Fibroblast of mammary gland (primary cell): ENCODE measurements around the gene RETREG1.

Experiments
- DNase-seq: peaks from one replicate; pipeline ENCODE4 v3.0.0-alpha.2; 2010; ENCODE audit warnings: low read depth
- H3K4me3 ChIP-seq: 2 replicates; pipeline ENCODE4 v1.5.1; 2011; ENCODE audit warnings: low read depth, mild to moderate bottlenecking, low read length, moderate library complexity; ENCODE audit not compliant: control insufficient read depth
- TF ChIP-seq, protein P1 (sequence below): conservative IDR thresholded peaks from 2 replicates; pipeline ENCODE4 v1.5.1; 2011; ENCODE audit warnings: low read depth, low read length, inconsistent platforms; ENCODE audit not compliant: control insufficient read depth, insufficient read depth

Gene RETREG1

DNA sequence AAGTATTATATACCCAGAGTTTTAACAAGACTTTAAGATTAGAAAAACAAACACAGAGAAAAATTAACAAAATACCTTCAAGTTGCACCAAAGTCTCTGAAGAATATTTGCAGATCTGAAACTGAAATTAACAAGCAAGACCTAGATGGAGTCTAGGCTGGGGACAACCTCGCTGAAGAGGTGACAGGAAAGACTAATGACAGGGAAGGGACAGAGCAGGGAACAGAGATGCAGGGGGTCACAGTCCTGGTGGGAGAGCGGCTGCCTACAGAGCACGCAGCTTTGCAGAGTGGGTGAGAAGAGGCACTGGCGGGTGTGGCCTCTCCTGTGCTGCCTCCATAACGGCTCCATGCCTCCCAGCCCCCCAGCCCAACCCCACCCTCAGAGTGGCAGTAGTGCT, 13.5 kb downstream of the RETREG1 start:
- TF ChIP-seq, protein P1, sequence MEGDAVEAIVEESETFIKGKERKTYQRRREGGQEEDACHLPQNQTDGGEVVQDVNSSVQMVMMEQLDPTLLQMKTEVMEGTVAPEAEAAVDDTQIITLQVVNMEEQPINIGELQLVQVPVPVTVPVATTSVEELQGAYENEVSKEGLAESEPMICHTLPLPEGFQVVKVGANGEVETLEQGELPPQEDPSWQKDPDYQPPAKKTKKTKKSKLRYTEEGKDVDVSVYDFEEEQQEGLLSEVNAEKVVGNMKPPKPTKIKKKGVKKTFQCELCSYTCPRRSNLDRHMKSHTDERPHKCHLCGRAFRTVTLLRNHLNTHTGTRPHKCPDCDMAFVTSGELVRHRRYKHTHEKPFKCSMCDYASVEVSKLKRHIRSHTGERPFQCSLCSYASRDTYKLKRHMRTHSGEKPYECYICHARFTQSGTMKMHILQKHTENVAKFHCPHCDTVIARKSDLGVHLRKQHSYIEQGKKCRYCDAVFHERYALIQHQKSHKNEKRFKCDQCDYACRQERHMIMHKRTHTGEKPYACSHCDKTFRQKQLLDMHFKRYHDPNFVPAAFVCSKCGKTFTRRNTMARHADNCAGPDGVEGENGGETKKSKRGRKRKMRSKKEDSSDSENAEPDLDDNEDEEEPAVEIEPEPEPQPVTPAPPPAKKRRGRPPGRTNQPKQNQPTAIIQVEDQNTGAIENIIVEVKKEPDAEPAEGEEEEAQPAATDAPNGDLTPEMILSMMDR, result no peak
- no peak overlapping the region for H3K4me3 ChIP-seq
- DNase-seq, result no peak

DNA sequence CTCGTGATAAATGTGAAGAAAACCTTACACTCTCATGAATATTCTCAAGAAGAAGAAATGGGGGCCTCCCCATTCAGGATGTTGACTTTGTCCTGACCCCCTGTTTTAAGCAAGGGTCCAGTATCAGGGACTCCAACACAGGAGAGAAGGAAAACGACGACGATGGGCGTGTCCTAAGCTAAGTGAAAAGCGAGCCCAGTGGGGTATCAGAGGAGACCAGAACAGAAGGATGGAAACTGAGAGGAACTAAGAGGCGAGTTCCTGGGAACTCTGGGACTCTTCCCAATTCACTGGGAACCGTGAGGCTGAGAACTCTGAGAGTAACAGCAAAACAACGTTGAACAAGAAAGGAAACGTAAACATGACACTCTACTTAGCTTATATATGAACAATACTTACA, 14.6 kb downstream of the RETREG1 start:
- no peak for DNase-seq
- H3K4me3 ChIP-seq, result no peak overlapping the region
- TF ChIP-seq, protein P1, result no peak

- DNase-seq, result peak; percentile 46
Measured at GRCh38 chr5:16600946-16601345, 15.9 kb downstream of the RETREG1 start.

DNA sequence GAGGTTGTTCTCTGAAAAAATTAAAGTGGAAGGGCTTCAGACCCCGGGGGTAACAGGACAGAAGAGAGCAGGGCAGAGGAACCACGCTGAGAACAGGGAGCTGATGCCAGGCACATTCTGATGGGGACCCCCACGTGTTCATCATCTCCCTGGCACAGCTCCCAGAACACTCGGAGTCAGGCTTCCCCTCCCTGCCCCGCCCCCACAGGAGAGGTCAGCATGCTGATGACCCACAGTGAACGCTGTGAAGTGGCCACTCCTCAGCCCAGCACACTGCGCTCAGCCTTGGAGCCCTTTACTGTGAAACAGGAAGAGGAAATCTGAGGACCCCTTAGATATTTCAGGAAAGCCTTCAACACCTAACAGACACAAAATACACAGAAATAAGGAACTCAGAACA, 16.4 kb downstream of the RETREG1 start:
- TF ChIP-seq, protein P1, result no peak
- DNase-seq, result peak; percentile 55
- no peak overlapping the region for H3K4me3 ChIP-seq

More at GRCh38 chr5:16600946-16601345, 15.9 kb downstream of the RETREG1 start:
- TF ChIP-seq, protein P1, result no peak
- H3K4me3 ChIP-seq, result no peak overlapping the region

- TF ChIP-seq, protein P1, result no peak
- DNase-seq, result no peak
- H3K4me3 ChIP-seq, result no peak overlapping the region
Measured at GRCh38 chr5:16597946-16598694, 18.7 kb downstream of the RETREG1 start.

DNA sequence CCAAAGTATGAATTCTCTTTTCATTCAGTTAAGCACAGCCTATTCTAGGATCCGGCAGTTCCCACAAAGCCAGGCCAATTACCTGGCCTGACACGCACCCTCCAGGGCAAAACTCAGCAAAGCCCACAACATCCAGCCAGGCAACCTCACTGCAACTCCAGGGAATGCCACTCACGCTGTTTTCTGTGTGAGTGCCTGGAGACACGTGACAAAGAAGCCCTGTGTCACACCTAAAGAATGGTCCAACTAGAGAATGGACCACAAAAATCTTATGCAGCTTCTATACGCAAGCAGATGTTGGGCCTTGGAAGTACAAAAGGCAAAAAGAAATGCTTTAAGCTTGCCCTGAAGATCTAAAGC, 20.2 kb downstream of the RETREG1 start:
- DNase-seq, result no peak
- TF ChIP-seq, protein P1, result no peak
- H3K4me3 ChIP-seq, result no peak overlapping the region

GRCh38 chr5:16595881-16596580, 20.8 kb downstream of the RETREG1 start:
- no peak for DNase-seq
- TF ChIP-seq, protein P1, result no peak
- no peak overlapping the region for H3K4me3 ChIP-seq
